H9 (cell line): Measurements from ENCODE around the gene ALOX5. TPM values are rescaled to one million over a fixed set of nuclear protein-coding genes. Genes with fewer than 3 reads are reported as not detected.

Experiments
- DNase-seq: peaks from one replicate; pipeline ENCODE4 v3.0.0-alpha.2; 2017
- H2AFZ ChIP-seq: one replicate; pipeline ENCODE4 v1.6.1; 2013; ENCODE audit warnings: mild to moderate bottlenecking, low read length, control low read depth, moderate library complexity
- H2AK5ac ChIP-seq: 2 replicates; pipeline ENCODE4 v1.6.1; 2013; ENCODE audit warnings: low read length, control low read depth, mixed read lengths; ENCODE audit not compliant: insufficient read length
- H2BK120ac ChIP-seq: one replicate; pipeline ENCODE4 v1.6.1; 2013; ENCODE audit warnings: low read depth, mild to moderate bottlenecking, low read length, control low read depth, inconsistent platforms; ENCODE audit not compliant: poor library complexity, severe bottlenecking
- H2BK12ac ChIP-seq: 2 replicates; pipeline ENCODE4 v1.6.1; 2013; ENCODE audit warnings: low read length, control low read depth, mixed read lengths, low read depth; ENCODE audit not compliant: insufficient read length
- H2BK15ac ChIP-seq: 2 replicates; pipeline ENCODE4 v1.6.1; 2013; ENCODE audit warnings: low read depth, low read length, control low read depth
- H2BK20ac ChIP-seq: one replicate; pipeline ENCODE4 v1.6.1; 2013; ENCODE audit warnings: low read depth, mild to moderate bottlenecking, low read length, control low read depth, inconsistent platforms; ENCODE audit not compliant: poor library complexity, severe bottlenecking
- H2BK5ac ChIP-seq: 2 replicates; pipeline ENCODE4 v1.6.1; 2013; ENCODE audit warnings: low read length, control low read depth, mixed read lengths; ENCODE audit not compliant: insufficient read length
- H3K14ac ChIP-seq: 2 replicates; pipeline ENCODE4 v1.6.1; 2013; ENCODE audit warnings: low read length, control low read depth; ENCODE audit not compliant: insufficient read depth
- H3K18ac ChIP-seq: 2 replicates; pipeline ENCODE4 v1.6.1; 2013; ENCODE audit warnings: low read depth, mild to moderate bottlenecking, mixed read lengths, low read length, control low read depth; ENCODE audit not compliant: insufficient read length
- H3K23ac ChIP-seq: 2 replicates; pipeline ENCODE4 v1.6.1; 2013; ENCODE audit warnings: low read length, control low read depth, mixed read lengths, low read depth; ENCODE audit not compliant: insufficient read length
- H3K23me2 ChIP-seq: 2 replicates; pipeline ENCODE4 v1.6.1; 2013; ENCODE audit warnings: low read depth, mild to moderate bottlenecking, mixed read lengths, low read length, control low read depth; ENCODE audit not compliant: insufficient read length, poor library complexity, severe bottlenecking
- H3K27ac ChIP-seq: 2 replicates; pipeline ENCODE4 v1.5.1; 2013; ENCODE audit warnings: low read length, control low read depth, mixed read lengths, low read depth; ENCODE audit not compliant: insufficient read length
- H3K27me3 ChIP-seq: 2 replicates; pipeline ENCODE4 v1.6.1; 2013; ENCODE audit warnings: low read length, control low read depth, inconsistent platforms; ENCODE audit not compliant: insufficient read depth
- H3K4ac ChIP-seq: 2 replicates; pipeline ENCODE4 v1.6.1; 2013; ENCODE audit warnings: low read depth, mild to moderate bottlenecking, control low read depth, inconsistent platforms, low read length, moderate library complexity
- H3K4me1 ChIP-seq: 2 replicates; pipeline ENCODE4 v1.6.1; 2013; ENCODE audit warnings: low read length, control low read depth, inconsistent platforms; ENCODE audit not compliant: insufficient read depth
- H3K4me2 ChIP-seq: 2 replicates; pipeline ENCODE4 v1.6.1; 2013; ENCODE audit warnings: low read length, control low read depth, mixed read lengths; ENCODE audit not compliant: insufficient read length, insufficient read depth
- H3K56ac ChIP-seq: 2 replicates; pipeline ENCODE4 v1.6.1; 2013; ENCODE audit warnings: low read depth, mild to moderate bottlenecking, mixed read lengths, low read length, control low read depth; ENCODE audit not compliant: insufficient read length
- H3K79me1 ChIP-seq: 2 replicates; pipeline ENCODE4 v1.6.1; 2013; ENCODE audit warnings: low read depth, mild to moderate bottlenecking, moderate library complexity, low read length, control low read depth, inconsistent platforms; ENCODE audit not compliant: insufficient read depth, poor library complexity, severe bottlenecking
- H3K79me2 ChIP-seq: 2 replicates; pipeline ENCODE4 v1.6.1; 2013; ENCODE audit warnings: low read length, control low read depth, inconsistent platforms; ENCODE audit not compliant: insufficient read depth
- H3K9ac ChIP-seq: 2 replicates; pipeline ENCODE4 v1.6.1; 2013; ENCODE audit warnings: low read length, control low read depth, mixed read lengths; ENCODE audit not compliant: insufficient read length; ENCODE audit errors: extremely low read depth
- H3K9me3 ChIP-seq: one replicate; pipeline ENCODE4 v1.6.1; 2013; ENCODE audit warnings: low read depth, low read length, inconsistent platforms; ENCODE audit not compliant: control insufficient read depth
- H3T11ph ChIP-seq: one replicate; pipeline ENCODE4 v1.6.1; 2013; ENCODE audit warnings: mild to moderate bottlenecking, low read length, control low read depth, inconsistent platforms
- H4K20me1 ChIP-seq: one replicate; pipeline ENCODE4 v1.6.1; 2013; ENCODE audit not compliant: control insufficient read depth, insufficient read length, insufficient read depth
- H4K5ac ChIP-seq: 2 replicates; pipeline ENCODE4 v1.6.1; 2013; ENCODE audit warnings: low read depth, mild to moderate bottlenecking, mixed read lengths, low read length, control low read depth; ENCODE audit not compliant: insufficient read length
- H4K8ac ChIP-seq: replicated peaks from 2 replicates; pipeline ENCODE4 v1.6.1; 2013; ENCODE audit warnings: low read length, control low read depth, mixed read lengths, low read depth; ENCODE audit not compliant: insufficient read length
- H4K91ac ChIP-seq: 2 replicates; pipeline ENCODE4 v1.6.1; 2013; ENCODE audit warnings: low read depth, mild to moderate bottlenecking, moderate library complexity, mixed read lengths, low read length, control low read depth; ENCODE audit not compliant: insufficient read length
- H3K27ac Mint-ChIP-seq, 3 experiments: 2 replicates in 2 of 3; 3 replicates in 1 of 3; pipeline ENCODE4 v1.8.0; 2020 to 2021; ENCODE audit warnings: mixed read lengths in 3 of 3, mild to moderate bottlenecking in 1 of 3, moderate library complexity in 1 of 3
- H3K27me3 Mint-ChIP-seq: 2 replicates; pipeline ENCODE4 v1.8.0; 2021; ENCODE audit warnings: low read depth, mild to moderate bottlenecking, moderate library complexity, mixed read lengths
- H3K36me3 Mint-ChIP-seq, 3 experiments: 2 replicates in 2 of 3; 3 replicates in 1 of 3; pipeline ENCODE4 v1.8.0; 2020 to 2021; ENCODE audit warnings: low read depth in 3 of 3, mixed read lengths in 3 of 3; ENCODE audit not compliant: insufficient read depth in 1 of 3
- H3K4me1 Mint-ChIP-seq, 2 experiments: 2 replicates each; pipeline ENCODE4 v1.8.0; 2020; ENCODE audit warnings: mixed read lengths in 2 of 2
- H3K4me3 Mint-ChIP-seq, 2 experiments: 2 replicates in 1 of 2; 3 replicates in 1 of 2; pipeline ENCODE4 v1.8.0; 2020 to 2021; ENCODE audit warnings: mild to moderate bottlenecking in 2 of 2, mixed read lengths in 2 of 2, moderate library complexity in 1 of 2
- H3K9me3 Mint-ChIP-seq, 2 experiments: 2 replicates in 1 of 2; 3 replicates in 1 of 2; pipeline ENCODE4 v1.8.0; 2020; ENCODE audit warnings: mild to moderate bottlenecking in 2 of 2, mixed read lengths in 2 of 2, moderate library complexity in 1 of 2
- WGBS: extraction: QIAGEN DNeasy Blood & Tissue Kit; methylation state at CpG from one replicate; pipeline ENCODE4 v1.1.7; 2013; ENCODE audit warnings: missing lambda C conversion rate, low lambda C conversion rate, mixed read lengths; ENCODE audit not compliant: insufficient read length; ENCODE audit errors: extremely low coverage; 5-methylcytosine and 5-hydroxymethylcytosine counted together
- total RNA-seq: library from RNA; stranded (reverse); gene quantifications from 2 replicates; pipeline ENCODE4 v1.2.1, GENCODE V29; 2021
- TF ChIP-seq, protein P1 (sequence below): fragments of 200-600 bp; sonication (generic); conservative IDR thresholded peaks from 3 replicates; pipeline ENCODE4 v1.8.0; 2021; ENCODE audit warnings: antibody characterized with exemption, mild to moderate bottlenecking

The ALOX5 gene
- total RNA-seq, 1 experiment from 2014 or later = 3.7 TPM

DNA sequence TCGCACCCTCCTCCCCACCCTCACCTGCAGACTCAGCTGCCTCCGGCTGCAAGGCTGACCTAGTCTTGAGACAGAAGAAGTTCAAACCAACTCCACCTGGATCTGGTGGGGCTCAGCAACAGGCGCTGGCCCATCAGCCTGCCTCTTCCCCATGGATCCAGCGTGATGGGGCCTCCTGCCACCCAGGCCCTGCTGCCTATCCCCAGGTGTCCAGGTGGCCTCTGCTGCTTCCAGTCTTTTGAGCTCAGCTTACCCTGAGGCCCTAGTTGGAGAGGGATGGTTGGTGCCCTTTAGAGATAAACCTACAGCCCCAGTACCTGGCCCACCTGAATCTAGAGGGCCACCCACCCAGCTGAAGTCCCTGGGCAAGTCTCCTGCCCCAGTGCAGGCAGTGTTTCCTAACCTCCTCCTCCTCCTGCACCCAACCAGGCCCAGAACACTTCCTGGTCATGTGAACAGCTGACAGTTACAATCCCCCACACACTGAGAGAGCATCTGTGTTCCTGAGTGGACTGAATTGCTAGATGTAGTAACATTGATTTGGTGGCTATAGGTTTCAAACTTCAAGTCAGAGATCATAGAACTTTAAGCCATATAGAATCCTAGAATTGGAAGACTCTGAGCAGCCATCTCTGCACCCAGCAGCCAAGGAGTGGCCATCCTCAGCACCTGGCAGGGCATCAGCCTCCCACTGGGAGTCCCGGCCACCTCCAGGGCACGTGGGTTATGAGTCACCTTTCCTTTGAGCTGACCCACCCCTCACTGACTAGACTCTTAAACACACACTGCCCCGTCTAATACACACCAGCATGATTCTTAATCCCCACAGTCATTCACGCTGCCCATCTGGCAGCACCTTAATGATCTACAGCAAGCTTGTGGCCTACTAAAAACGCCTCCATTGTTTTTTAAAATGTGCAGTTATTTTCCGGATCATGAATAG lies 51.9 kb downstream of the ALOX5 start:
- H3K23ac ChIP-seq = no peak overlapping the region
- H3K23me2 ChIP-seq = no peaks in the 10 kb centered on the region
- no peak for DNase-seq
- H3K4me1 Mint-ChIP-seq = peaks cover 10 to 12% of the 10 kb centered on the region in 2 experiments
- H2AFZ ChIP-seq = no peak overlapping the region
- no peak overlapping the region for H2BK12ac ChIP-seq
- no peaks in the 10 kb centered on the region for H3K27me3 ChIP-seq
- no peak overlapping the region for H3K4me2 ChIP-seq
- H4K91ac ChIP-seq = no peak overlapping the region
- H2BK15ac ChIP-seq = no peak overlapping the region
- no peaks in the 10 kb centered on the region for H3K9me3 Mint-ChIP-seq
- no peak overlapping the region for H3K4me3 Mint-ChIP-seq
- H4K8ac ChIP-seq = no peak overlapping the region
- no peak overlapping the region for H3K18ac ChIP-seq
- no peak overlapping the region for H2BK20ac ChIP-seq
- H4K5ac ChIP-seq = no peak overlapping the region
- no peaks in the 10 kb centered on the region for H3K79me2 ChIP-seq
- no peak overlapping the region for H2BK5ac ChIP-seq
- H3K9me3 ChIP-seq = no peaks in the 10 kb centered on the region
- no peak overlapping the region for H2BK120ac ChIP-seq
- H3K4ac ChIP-seq = no peak overlapping the region
- H3K27ac Mint-ChIP-seq = no peak overlapping the region
- no peak overlapping the region for H3K27ac ChIP-seq
- H3K27me3 Mint-ChIP-seq = peaks cover 2% of the 10 kb centered on the region; the same call in 1 of the 2 replicates
- TF ChIP-seq, protein P1, sequence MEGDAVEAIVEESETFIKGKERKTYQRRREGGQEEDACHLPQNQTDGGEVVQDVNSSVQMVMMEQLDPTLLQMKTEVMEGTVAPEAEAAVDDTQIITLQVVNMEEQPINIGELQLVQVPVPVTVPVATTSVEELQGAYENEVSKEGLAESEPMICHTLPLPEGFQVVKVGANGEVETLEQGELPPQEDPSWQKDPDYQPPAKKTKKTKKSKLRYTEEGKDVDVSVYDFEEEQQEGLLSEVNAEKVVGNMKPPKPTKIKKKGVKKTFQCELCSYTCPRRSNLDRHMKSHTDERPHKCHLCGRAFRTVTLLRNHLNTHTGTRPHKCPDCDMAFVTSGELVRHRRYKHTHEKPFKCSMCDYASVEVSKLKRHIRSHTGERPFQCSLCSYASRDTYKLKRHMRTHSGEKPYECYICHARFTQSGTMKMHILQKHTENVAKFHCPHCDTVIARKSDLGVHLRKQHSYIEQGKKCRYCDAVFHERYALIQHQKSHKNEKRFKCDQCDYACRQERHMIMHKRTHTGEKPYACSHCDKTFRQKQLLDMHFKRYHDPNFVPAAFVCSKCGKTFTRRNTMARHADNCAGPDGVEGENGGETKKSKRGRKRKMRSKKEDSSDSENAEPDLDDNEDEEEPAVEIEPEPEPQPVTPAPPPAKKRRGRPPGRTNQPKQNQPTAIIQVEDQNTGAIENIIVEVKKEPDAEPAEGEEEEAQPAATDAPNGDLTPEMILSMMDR = no peak
- H3K4me1 ChIP-seq = 0 out of 2 replicates have a peak, but pooled peaks cover 2% of the 10 kb centered on the region
- no peak overlapping the region for H3T11ph ChIP-seq
- H2AK5ac ChIP-seq = no peak overlapping the region
- no peaks in the 10 kb centered on the region for H3K36me3 Mint-ChIP-seq
- no peak overlapping the region for H3K56ac ChIP-seq
- H3K14ac ChIP-seq = no peak overlapping the region; the same call in 1 of the 2 replicates
- H4K20me1 ChIP-seq = no peaks in the 10 kb centered on the region
- H3K79me1 ChIP-seq = no peaks in the 10 kb centered on the region
- H3K9ac ChIP-seq = no peak overlapping the region
- no CpG with 5 or more reads among the region's 10 CpGs for WGBS
